ENCODE measurements around the gene KIRREL2.

- TF ChIP-seq CTCF (IDR thresholded peaks at IDR 0.05), result no peak
- TF ChIP-seq POLR2A (IDR thresholded peaks at IDR 0.05), result no peak
- TF ChIP-seq POLR2AphosphoS5 (IDR thresholded peaks at IDR 0.05; ENCODE audit: insufficient read depth in 1 of 2, low read depth in 1 of 2), result no peak
Observed at GRCh38 chr19:35844482-35845214, 12.1 kb upstream of the KIRREL2 start.

Data from vagina (tissue), 2 donors.